Measurements from ENCODE around the gene FBXO34.

Gene FBXO34

DNA sequence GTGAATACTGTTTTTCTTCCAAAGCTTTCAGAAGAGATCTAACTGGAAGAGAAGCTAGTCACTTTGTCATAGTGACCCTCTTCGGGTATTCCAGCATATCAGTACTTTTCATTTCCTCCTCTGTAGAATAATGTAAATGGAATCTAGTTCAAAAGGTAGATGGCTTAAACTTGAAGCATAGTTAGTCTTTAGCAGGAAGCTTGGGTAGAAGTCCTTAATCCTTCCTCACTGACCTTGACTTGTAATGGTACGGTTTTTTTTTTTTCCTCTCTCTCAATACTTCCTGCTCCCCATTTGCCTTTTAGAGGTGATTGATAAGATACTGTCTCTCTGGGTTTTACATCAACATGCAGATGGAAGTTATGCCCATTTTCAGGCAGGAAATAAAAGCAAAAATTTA, 1.7 kb downstream of the FBXO34 start:
- DNase-seq (ENCODE audit: low read depth), result no peak

DNA sequence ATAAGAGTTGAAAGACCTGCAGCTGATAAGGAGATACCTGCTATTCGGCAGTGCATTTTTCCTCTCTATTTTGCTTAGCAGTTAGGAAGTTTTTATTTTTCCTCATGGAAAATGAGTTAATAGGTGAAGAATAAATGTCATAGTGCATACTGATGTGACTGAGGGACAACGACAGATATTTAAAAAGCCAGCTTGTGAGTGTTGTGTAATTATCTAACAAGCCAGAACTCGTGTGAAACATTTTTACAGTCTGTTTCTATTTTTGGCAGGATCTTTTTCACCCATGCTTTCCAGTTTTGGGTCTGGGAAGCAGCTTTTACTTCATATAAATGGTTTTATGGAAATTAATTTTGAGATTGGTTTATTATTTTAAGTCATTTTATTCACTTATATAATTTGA, 2.9 kb downstream of the FBXO34 start:
- DNase-seq (ENCODE audit: low read depth), result no peak

DNA sequence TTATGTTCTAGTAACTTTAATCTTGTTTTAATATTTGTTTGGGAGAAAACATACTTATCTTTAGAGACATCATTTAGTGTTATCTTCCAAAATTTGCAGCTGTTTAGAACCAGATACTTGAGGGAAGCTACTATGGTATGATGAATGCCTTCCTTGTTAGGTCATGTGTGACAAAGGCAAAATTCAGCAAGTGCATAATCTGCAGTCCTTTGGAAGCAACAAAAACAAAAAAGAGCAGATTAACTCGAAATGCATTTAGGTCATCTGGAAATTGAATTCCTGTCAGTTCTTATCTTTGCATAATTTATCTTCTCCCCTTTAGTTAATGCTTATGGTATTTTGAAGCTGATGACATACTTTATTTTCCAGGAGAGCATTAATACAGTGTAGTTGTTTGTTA, 3.5 kb downstream of the FBXO34 start:
- no peak for DNase-seq (ENCODE audit: low read depth)

DNA sequence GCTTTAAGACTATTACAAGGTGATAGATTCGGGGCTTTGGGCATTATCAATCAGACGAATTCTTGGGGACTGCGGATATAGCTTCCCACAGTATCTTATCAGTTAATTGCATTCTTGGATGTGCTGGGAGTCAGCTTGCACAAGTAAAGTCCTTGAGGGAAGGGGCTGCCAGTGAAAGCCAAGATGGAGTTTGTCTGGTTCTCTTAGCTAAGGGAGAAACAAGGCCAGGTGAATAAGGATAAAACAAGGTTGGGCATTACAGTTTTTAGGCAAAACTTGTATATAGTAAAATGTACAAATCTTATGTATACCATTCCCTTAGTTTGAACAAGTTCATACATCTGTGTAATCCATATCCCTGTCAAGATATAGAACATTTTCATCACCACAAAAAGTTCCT, 5.5 kb downstream of the FBXO34 start:
- no peak for DNase-seq (ENCODE audit: low read depth)

DNA sequence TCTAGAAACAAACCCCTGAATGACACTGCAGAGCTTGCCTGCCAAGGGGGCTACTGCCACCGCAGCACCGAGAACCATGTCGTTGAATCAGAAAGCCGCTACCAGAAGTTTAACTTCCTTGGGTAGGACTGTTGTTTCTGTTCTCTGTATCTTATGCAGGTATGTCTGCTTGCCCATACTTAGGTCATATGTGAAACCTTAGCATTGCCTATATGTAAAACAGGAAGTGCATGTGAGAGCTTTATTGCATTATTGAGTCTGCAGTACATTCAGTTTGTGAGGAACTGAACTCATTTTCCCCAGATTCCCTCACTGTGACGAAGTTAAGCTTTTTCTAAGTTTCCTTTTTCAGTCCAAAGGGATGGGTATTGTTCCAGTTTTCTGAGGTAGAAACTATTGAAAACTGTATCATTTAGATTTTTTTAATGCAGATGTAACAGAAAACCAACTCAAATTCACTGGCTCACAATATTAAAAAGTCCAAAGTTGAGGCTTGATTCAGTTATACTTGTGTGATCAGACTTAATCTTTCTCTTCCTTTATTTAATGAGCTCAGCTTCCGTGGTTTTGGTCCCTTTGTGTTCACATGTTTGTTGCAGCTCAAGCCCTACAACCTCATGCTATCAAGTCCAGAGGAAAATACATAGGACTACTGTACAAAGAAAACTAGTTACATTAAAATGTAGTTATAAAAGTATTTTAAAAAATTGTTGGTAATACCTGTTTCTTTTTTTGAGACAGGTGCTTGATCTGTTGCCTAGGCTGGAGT, 6.9 kb downstream of the FBXO34 start:
- no peak for DNase-seq (ENCODE audit: low read depth)

DNA sequence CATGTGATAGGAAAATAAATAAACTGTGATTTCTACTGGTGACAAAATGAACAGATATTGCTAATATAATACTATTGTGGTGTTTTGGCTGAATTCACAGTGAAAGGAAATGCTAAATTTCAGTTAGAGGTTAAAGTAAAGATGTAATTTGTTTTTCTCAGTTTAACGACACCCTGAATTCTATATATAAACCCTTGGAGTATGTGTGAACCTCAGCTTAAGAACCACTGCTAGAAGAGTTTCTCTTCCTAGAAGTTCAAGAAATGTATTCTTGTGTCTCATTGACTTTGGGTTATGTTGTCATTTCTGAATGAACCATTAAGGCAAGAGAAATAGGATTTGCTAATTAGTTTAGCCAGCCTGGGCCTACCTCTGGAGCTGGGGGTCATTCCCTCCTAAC, 8.2 kb downstream of the FBXO34 start:
- DNase-seq (ENCODE audit: low read depth), result no peak

DNA sequence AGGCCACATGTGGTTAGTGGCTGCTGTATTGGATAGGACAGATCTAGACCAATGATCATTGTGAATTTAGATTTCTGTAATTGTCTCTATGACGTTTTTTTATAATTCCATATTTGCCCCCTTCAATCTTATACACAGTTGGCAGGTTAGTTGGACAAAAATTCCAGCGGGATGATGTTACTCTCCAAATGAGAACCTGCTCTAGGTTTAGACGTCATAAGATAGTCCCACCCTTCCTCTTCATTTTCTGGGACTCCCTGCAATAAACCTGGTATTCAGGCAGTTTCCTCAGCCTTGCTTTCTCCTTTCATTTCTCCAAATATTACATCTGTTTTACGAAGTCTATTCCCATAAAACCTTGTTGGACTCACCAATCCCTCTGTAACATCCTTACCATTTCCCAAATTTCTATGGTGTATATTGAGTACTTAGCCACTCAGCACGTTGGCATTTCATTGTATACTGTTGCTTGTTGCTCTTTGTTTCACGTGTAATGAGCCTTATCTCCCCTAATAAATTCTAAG, 10.2 kb downstream of the FBXO34 start:
- DNase-seq (ENCODE audit: low read depth), result no peak

DNA sequence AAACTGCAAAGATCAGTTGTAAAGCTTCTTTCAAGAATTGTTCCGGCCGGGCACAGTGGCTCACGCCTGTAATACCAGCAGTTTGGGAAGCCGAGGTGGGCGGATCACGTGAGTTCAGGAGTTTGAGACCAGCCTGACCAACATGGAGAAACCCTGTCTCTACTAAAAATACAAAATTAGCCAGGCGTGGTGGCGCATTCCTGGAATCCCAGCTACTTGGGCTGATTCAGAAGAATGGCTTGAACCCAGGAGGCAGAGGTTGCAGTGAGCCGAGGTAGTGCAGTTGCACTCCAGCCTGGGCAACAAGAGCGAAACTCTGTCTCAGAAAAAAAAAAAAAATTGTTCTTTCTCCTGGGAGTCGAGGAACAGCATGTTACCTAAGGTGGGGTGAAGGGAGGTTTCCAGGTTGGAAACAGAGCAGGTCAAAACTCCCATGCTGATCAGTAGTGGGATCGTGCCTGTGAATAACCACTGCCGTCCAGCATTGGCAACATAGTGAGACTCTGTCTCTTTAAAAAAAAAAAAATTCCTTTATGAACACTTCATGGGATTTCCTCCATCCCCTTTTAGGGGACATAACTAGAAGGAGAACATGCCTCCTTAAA, 13.9 kb downstream of the FBXO34 start:
- no peak for DNase-seq (ENCODE audit: low read depth)

DNA sequence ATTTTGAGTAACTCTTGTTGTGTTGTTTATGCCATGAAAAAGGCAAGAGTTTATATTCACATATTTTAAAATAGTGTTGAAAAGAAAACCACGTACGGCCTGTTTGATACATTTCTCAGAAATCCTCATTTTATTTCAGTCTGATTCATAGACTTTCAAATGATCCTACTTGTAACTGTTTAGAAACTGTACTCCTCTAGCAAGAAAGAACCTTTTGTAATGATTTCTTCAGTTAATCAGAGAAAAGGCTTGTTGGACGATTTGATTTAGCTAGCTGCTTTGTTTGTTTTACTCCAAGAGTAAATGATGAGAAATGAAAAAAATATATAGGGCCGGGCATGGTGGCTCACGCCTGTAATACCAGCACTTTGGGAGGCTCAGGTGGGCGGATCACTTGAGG, 17.2 kb downstream of the FBXO34 start:
- DNase-seq (ENCODE audit: low read depth), result no peak

DNA sequence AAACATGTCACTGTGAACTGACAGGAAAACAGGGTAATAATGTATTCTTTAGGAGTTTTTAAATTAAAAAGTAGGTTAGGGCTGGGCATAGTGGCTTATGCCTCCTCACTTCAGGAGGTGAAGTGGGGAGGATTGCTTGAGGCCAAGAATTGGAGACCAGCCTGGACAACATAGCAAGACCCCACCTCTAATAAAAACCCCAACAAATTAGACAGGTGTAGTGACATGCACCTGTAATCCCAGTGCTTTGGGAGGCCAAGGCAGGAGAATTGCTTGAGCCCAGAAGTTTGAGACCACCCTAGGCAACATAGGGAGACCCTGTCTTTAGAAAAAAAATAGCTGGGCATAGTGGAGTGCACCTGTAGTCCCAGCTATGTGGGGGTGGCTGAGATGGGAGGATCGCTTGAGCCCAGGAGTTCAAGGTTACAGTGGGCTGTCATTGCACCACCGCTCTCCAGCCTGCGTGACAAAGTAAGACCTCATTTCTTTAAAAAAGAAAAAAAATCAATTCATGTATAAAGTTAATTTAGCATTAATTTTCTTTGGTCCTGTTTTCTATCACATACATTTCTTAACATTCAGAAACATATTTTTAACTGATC, 20.4 kb downstream of the FBXO34 start:
- DNase-seq (ENCODE audit: low read depth), result no peak

DNA sequence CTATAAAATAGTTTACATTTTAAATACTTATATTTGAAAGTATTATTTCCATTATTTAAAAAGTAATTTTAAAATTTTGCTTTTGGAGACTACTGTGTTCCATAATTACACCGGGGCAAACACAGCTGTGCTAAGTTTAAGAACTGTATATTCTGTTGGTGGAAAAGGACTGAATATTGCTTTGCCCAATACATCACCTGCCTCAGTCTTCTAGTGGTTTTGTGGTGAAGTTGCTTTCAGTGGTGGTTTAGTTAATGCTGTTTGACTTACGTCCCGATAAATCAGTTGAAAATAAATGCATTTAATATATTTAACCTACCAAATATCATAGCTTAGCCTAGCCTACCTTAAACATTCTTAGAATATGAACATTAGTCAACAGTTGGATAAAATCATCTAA, 23.4 kb downstream of the FBXO34 start:
- no peak for DNase-seq (ENCODE audit: low read depth)

DNA sequence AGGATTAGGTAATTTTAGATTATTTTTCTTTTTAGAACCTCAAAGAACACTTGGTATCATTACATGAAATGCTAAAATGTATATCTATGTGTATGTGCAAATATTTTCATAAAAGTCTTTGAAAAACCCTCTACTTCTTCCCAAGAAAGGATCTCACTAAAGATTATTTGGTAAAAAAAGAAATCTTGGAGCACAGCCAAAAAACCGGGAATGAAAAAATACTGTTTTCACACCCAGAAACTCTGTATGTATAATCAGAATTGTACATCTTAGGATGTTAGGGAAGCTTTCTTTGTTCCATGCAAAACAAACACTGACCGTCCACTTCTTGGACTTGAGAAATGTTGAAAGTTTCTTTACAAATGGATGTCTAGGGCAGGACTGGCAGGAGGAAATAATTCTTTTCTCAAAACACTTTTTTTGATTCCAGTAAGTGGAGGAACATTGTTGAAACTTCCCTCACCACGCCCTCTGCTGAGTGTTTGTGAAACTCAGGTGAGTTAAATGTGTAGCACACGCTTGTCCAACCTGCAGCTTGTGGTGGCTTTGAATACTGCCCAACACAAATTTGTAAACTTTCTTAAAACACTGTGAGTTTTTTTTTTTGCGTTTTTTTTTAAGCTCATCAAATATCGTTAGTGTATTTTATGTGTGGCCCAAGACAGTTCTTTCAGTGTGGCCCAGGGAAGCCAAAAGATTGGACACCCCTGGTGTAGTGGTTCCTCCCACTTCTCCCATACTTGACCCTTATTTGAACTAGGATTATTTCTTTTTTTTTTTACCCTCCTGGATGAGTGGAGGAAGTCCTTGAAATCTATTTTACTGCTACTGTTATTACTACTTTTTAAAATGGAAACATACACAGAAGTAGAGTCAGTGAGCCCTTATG, 26.6 kb downstream of the FBXO34 start:
- no peak for DNase-seq (ENCODE audit: low read depth)

DNA sequence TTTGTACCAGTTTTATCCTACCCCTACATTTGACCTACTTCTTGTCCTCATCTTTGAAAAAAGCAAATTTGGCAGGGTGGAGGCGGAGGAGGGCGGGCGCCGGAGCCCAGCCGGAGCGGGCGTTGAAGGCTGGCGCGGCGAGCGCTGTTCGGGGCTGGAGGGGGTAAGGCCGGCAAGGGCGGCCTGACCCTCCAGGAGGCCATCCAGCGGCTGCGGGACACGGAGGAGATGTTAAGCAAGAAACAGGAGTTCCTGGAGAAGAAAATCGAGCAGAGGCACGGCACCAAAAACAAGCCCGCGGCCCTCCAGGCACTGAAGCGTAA, 27.2 kb downstream of the FBXO34 start:
- DNase-seq (ENCODE audit: low read depth), result no peak

DNA sequence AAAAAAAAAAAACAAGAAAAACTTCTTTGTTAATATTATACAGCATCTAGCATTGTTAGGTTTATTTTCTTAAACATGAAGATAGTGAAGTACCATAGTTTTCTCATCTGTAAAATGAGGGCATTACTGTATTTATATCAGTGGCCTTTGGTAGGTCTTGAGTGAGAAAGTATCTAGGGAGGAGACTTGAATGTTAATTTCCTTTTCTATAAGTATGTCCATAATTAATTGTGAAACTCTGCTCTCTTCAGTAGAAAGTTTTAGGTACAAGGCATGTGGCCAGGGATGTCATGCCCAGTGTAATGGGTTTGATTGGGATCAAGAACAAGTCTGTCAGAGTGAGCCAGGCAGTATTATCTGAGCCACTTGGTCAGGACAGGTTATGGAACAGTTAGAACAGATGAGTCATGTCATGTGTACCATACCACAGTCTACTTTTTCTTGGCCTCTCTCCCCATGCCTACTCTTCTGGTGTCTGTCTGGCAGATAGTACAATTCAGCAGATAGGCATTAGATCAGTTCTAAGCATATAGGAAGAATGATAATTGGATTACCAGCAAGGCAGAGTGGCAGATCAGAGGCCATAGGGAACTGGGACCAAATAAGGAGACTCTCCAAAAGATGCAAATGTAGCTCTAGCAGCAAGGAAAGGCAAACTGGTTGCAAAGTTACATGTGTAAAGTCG, 30.4 kb downstream of the FBXO34 start:
- no peak for DNase-seq (ENCODE audit: low read depth)

DNA sequence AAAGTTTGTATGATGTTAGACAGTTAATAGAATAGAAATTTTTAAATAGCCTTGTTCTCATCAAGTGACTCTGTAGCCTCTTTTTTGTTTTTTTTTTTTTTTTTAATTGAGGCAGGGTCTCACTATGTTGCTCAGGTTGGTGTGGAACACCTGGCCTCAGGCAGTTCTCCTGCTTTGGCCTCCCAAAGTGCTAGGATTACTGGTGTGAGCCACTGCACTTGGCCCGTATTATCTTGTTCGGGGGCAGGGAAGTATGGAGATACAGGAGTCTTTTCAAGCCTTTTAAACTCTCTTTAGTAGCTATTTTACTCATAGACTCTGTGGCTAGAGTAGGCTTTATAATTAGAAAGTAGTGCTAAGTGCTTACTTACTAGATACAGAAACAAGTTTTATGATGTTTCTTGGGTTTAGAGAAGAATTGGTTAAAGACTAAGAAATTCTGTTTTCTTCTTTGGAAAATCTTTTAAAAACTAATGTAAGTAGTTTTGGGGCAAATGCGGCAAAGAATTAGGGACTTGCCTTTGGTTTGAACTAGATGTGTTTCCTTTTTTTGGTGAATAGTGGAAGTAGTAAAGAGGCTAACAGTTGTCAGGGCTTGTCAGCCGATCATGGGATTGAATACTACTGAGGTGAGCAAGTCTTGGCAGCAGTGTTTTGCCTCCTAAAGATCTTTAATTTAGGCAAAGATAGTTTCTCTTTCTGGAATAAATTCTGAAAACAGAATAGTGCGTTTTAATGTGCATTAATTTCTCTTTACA, 31.3 kb downstream of the FBXO34 start:
- DNase-seq (ENCODE audit: low read depth), result no peak

DNA sequence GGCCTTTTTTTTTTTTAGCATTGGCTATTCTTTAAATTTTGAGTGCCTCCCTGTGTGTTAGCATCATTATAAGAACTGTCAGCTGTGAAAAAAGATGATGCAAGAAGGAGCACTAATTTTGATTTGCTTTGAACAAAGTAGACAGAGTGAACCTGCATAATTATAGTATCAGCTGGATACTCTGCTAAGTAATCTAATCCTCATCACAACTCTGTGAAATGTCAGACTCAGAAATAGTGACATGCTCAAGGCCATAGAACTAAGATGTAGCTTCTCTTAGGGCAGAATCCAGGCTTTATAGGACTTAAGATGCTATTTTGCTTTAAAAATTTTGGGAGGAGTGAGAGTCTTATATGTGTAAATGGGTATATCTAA, 31.9 kb downstream of the FBXO34 start:
- no peak for DNase-seq (ENCODE audit: low read depth)

DNA sequence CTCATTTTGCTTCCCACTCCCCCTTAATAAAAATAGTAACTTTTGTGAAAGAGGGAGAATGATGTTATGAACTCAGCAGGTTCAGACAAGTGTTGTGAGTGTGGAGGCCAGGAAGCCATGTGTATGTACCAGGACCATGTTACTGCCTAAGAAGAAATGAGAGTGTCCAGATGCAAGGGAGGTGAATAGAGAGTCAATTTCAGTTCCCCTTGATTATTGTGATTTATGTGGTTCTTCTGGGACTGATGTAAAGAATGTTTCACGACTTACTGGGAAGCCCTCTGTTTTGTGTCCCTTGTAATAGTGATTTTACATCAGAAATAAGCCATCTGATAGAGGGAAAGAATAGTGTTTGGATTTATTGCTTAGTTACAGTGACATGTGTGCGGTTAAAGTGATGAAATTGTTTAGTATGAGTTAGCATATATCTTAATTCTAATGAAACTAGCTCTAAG, 32.5 kb downstream of the FBXO34 start:
- DNase-seq (ENCODE audit: low read depth), result no peak

DNA sequence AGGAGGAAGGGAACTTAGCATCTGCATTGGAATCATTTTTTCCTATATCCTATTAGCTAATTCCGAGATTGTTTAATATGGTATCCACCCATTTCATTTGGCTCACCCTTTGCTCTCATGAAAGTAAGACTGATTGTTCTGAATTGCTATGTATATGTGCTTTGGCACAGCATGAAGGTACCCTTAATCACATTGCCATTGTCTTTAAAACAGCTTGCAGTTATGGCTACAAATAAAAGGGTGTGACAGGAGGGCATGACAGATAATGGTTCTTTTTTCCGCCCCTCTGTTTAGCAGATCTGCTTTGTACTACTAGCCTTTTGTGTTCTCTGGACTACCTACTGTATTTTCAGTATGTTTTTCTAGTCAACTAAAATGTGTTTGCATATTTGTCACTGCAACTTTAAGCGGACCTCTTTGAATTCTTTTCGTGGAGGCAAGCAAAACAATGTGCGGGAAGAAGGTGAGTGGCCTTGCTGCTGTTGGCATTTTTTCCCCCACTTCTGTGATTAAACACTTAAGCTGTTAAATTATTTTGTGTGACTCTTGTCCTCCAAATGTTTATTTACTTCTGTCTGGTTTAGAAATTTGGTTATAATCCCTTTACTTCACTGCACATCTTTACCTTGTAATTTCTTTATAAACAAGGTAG, 35.8 kb downstream of the FBXO34 start:
- DNase-seq (ENCODE audit: low read depth), result no peak

DNA sequence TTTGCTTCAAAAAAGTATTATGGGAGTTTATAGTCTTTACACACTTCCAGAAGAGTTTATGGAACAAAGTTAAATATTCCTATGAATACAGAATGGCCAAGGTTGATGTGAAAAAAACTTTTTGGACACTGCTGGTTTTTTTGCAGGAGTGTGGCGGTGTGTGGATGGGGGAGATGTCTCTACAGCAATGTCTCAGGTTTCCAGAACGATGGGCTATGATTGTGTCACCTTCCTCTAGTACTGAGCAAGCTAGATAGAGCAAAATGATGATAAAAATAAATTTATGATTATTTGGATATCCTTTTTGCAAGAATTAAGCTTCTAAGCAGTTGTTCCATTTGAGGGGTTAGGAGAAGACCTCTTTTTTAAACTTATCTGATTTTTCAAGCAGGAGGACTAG, 37.9 kb downstream of the FBXO34 start:
- DNase-seq (ENCODE audit: low read depth), result no peak

DNA sequence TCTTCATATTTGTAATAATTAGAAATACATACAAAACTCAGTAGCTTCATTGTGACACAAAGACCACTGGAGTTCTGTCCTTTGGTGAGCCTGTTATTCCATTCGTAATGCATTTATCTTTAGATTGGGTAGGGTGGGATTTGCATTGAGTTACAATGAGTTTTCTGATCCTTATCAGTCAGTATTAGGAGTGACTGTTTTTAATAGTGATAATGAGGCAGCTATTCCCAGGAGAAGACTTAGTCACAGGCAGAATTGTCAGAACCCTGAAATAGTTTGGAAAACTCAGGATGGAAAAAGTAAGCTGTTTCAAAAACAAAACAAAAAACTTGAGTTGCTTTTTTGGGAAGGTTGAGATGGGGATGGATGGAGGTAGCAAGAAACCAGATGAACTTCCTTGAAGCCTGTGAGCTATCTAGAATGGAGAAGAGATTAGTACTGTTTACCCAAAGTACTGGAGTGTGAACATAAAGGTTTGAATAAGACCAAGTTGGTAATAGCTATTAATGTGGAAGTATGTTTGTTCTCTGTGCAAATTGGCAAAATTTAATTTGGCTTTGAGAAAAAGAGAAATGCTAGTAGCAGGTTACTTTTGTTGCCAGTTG, 38.6 kb downstream of the FBXO34 start:
- DNase-seq (ENCODE audit: low read depth), result no peak
